H1 (cell line): ENCODE measurements around the gene RXRA. TPM values are rescaled to one million over a fixed set of nuclear protein-coding genes. Genes with fewer than 3 reads are reported as not detected.

Experiments
- CTCF ChIA-PET: fragments of 300-600 bp; sonication (Branson Sonifier 250); formaldehyde crosslinking; loops from one replicate; lab custom pipeline; 2021; ENCODE audit not compliant: partially characterized antibody; lab: Charles Lee
- POLR2A ChIA-PET: fragments of 300-600 bp; sonication (Branson Sonifier 250); formaldehyde crosslinking; loops from one replicate; lab custom pipeline; 2021; ENCODE audit warnings: inconsistent platforms; ENCODE audit not compliant: partially characterized antibody; lab: Charles Lee
- DNase-seq, 2 experiments: peaks; one replicate each; pipeline versions ENCODE4 v3.0.0 to v3.0.0-alpha.2; 2010 to 2022; ENCODE audit warnings: low spot score in 2 of 2, low read depth in 1 of 2, mixed read lengths in 1 of 2
- FAIRE-seq: peaks from 2 replicates; lab custom pipeline; 2011; peaks lifted over from hg19 to GRCh38; lab: Jason Lieb, UNC
- H2AFZ ChIP-seq: 2 replicates; pipeline ENCODE4 v1.8.1; 2012; ENCODE audit warnings: low read length, inconsistent platforms
- H2AK5ac ChIP-seq: 2 replicates; pipeline ENCODE4 v1.6.1; 2013; ENCODE audit warnings: low read depth, low read length
- H2BK120ac ChIP-seq: replicated peaks from 2 replicates; pipeline ENCODE3; 2013; ENCODE audit warnings: low read depth, low read length, inconsistent platforms
- H2BK12ac ChIP-seq: 2 replicates; pipeline ENCODE4 v1.6.1; 2013; ENCODE audit warnings: low read depth, low read length
- H2BK15ac ChIP-seq: 2 replicates; pipeline ENCODE4 v1.6.1; 2013; ENCODE audit warnings: low read length
- H2BK20ac ChIP-seq: 2 replicates; pipeline ENCODE4 v1.6.1; 2013; ENCODE audit warnings: low read length
- H2BK5ac ChIP-seq: 2 replicates; pipeline ENCODE4 v1.6.1; 2013; ENCODE audit warnings: low read depth, low read length
- H3K14ac ChIP-seq: 2 replicates; pipeline ENCODE4 v1.6.1; 2013; ENCODE audit warnings: inconsistent platforms; ENCODE audit not compliant: insufficient read length
- H3K18ac ChIP-seq: 2 replicates; pipeline ENCODE4 v1.6.1; 2013; ENCODE audit warnings: low read length; ENCODE audit errors: extremely low read depth
- H3K23ac ChIP-seq: 2 replicates; pipeline ENCODE4 v1.6.1; 2013; ENCODE audit warnings: inconsistent platforms; ENCODE audit not compliant: insufficient read length
- H3K23me2 ChIP-seq: 2 replicates; pipeline ENCODE4 v1.6.1; 2013; ENCODE audit warnings: low read depth, low read length
- H3K27ac ChIP-seq: 2 replicates; pipeline ENCODE4 v1.6.1; 2011; ENCODE audit warnings: low read depth, low read length, inconsistent platforms
- H3K27me3 ChIP-seq, 4 experiments: replicated peaks in 1 of 4; 1 replicate in 1 of 4; 2 replicates in 3 of 4; pipeline versions ENCODE4 v1.6.1 to v1.8.1; 2011 to 2013; ENCODE audit warnings: low read length in 3 of 4, mild to moderate bottlenecking in 3 of 4, inconsistent platforms in 2 of 4, mixed read lengths in 2 of 4, moderate library complexity in 1 of 4; ENCODE audit not compliant: control insufficient read depth in 3 of 4, insufficient read depth in 3 of 4; ENCODE audit errors: extremely low read depth in 1 of 4
- H3K36me3 ChIP-seq, 4 experiments: 2 replicates each; pipeline versions ENCODE4 v1.6.1 to v1.8.1; 2011 to 2013; ENCODE audit warnings: mild to moderate bottlenecking in 4 of 4, low read length in 3 of 4, moderate library complexity in 2 of 4, control low read depth in 1 of 4, inconsistent platforms in 1 of 4; ENCODE audit not compliant: insufficient read depth in 4 of 4, control insufficient read depth in 2 of 4
- H3K4ac ChIP-seq: replicated peaks from 2 replicates; pipeline ENCODE3; 2013; ENCODE audit warnings: low read length, low read depth, mixed read lengths, inconsistent platforms; ENCODE audit not compliant: insufficient read length
- H3K4me1 ChIP-seq, 4 experiments: replicated peaks in 1 of 4; 1 replicate in 1 of 4; 2 replicates in 3 of 4; pipeline versions ENCODE4 v1.6.1 to v1.8.1; 2011 to 2013; ENCODE audit warnings: low read length in 3 of 4, inconsistent platforms in 2 of 4, mixed read lengths in 1 of 4; ENCODE audit not compliant: insufficient read depth in 4 of 4, control insufficient read depth in 3 of 4
- H3K4me2 ChIP-seq, 2 experiments: 2 replicates each; pipeline versions ENCODE4 v1.6.1 to v1.8.1; 2011 to 2013; ENCODE audit warnings: low read depth in 2 of 2, low read length in 2 of 2, control low read depth in 1 of 2, inconsistent platforms in 1 of 2, mild to moderate bottlenecking in 1 of 2; ENCODE audit not compliant: insufficient read depth in 1 of 2
- H3K4me3 ChIP-seq, 4 experiments: fragments of 200-600, 300-600 bp in 1 of 4; sonication (generic), shearing (Covaris generic), sonication (Bioruptor Twin) in 1 of 4; 2 replicates each; pipeline versions ENCODE4 v1.5.1 to v1.8.1; 2011 to 2016; ENCODE audit warnings: low read length in 4 of 4, low read depth in 3 of 4, control low read depth in 2 of 4, inconsistent platforms in 2 of 4, mild to moderate bottlenecking in 2 of 4, mixed read lengths in 1 of 4, moderate library complexity in 1 of 4; ENCODE audit not compliant: insufficient read depth in 2 of 4; ENCODE audit errors: extremely low read depth in 1 of 4
- H3K56ac ChIP-seq: replicated peaks from 2 replicates; pipeline ENCODE3; 2013; ENCODE audit warnings: low read depth, mild to moderate bottlenecking, mixed read lengths, low read length, inconsistent platforms; ENCODE audit not compliant: insufficient read length
- H3K79me1 ChIP-seq: 2 replicates; pipeline ENCODE4 v1.6.1; 2013; ENCODE audit warnings: low read depth, low read length, control low read depth
- H3K79me2 ChIP-seq, 2 experiments: 2 replicates each; pipeline versions ENCODE4 v1.6.1 to v1.8.1; 2012 to 2013; ENCODE audit warnings: low read length in 2 of 2, mild to moderate bottlenecking in 2 of 2, inconsistent platforms in 1 of 2; ENCODE audit not compliant: insufficient read depth in 2 of 2, control insufficient read depth in 1 of 2
- H3K9ac ChIP-seq, 4 experiments: replicated peaks in 1 of 4; 1 replicate in 1 of 4; 2 replicates in 3 of 4; pipeline versions ENCODE4 v1.6.1 to v1.8.1; 2011 to 2013; ENCODE audit warnings: low read depth in 3 of 4, low read length in 3 of 4, control low read depth in 2 of 4, mild to moderate bottlenecking in 2 of 4, moderate library complexity in 2 of 4, inconsistent platforms in 1 of 4; ENCODE audit errors: extremely low read depth in 1 of 4
- H3K9me3 ChIP-seq, 2 experiments: 2 replicates each; pipeline versions ENCODE4 v1.6.1 to v1.8.1; 2012 to 2013; ENCODE audit warnings: mild to moderate bottlenecking in 2 of 2, moderate library complexity in 2 of 2, control low read depth in 1 of 2, inconsistent platforms in 1 of 2, low read depth in 1 of 2, low read length in 1 of 2, mixed read lengths in 1 of 2; ENCODE audit not compliant: insufficient read depth in 2 of 2
- H4K20me1 ChIP-seq, 2 experiments: replicated peaks in 1 of 2; 2 replicates each; pipeline versions ENCODE3 to v1.8.1; 2011 to 2013; ENCODE audit warnings: inconsistent platforms in 2 of 2, low read length in 2 of 2, mild to moderate bottlenecking in 1 of 2; ENCODE audit not compliant: insufficient read depth in 2 of 2, control insufficient read depth in 1 of 2
- H4K5ac ChIP-seq: 2 replicates; pipeline ENCODE4 v1.6.1; 2013; ENCODE audit warnings: low read length, low read depth, mixed read lengths, inconsistent platforms; ENCODE audit not compliant: insufficient read length
- H4K8ac ChIP-seq: 2 replicates; pipeline ENCODE4 v1.8.0; 2013; ENCODE audit warnings: mild to moderate bottlenecking, moderate library complexity, low read length, inconsistent platforms; ENCODE audit not compliant: insufficient read depth; ENCODE audit errors: extremely low read depth
- H4K91ac ChIP-seq: replicated peaks from 2 replicates; pipeline ENCODE3; 2013; ENCODE audit warnings: low read length, mixed read lengths, inconsistent platforms; ENCODE audit not compliant: insufficient read length
- ASH2L ChIP-seq: fragments of 200-600, 300-600 bp; sonication (generic); IDR thresholded peaks from one replicate; pipeline ENCODE4 v1.7.1; 2017; ENCODE audit warnings: low read length
- BRCA1 ChIP-seq: IDR thresholded peaks from 2 replicates; pipeline ENCODE4 v1.6.1; 2012; ENCODE audit warnings: low read depth, low read length, improper control_type of control experiment
- CREB1 ChIP-seq: IDR thresholded peaks from 2 replicates; pipeline ENCODE4 v1.6.1; 2012; ENCODE audit warnings: inconsistent platforms
- KDM1A ChIP-seq: fragments of 200-600, 300-600 bp; sonication (generic); IDR thresholded peaks from 2 replicates; pipeline ENCODE4 v1.7.1; 2016; ENCODE audit warnings: mild to moderate bottlenecking, low read length, borderline replicate concordance
- RNF2 ChIP-seq: fragments of 200-900, 300-1000 bp; sonication (generic); IDR thresholded peaks from 2 replicates; pipeline ENCODE4 v1.7.1; 2016; ENCODE audit warnings: borderline replicate concordance, low read depth, mild to moderate bottlenecking, antibody characterized with exemption, low read length; ENCODE audit not compliant: poor library complexity, severe bottlenecking; ENCODE audit errors: missing control alignments
- SAP30 ChIP-seq: fragments of 300-600 bp; sonication (generic); IDR thresholded peaks from 2 replicates; pipeline ENCODE4 v1.7.1; 2012; ENCODE audit warnings: low read length, moderate library complexity, mild to moderate bottlenecking, inconsistent platforms; ENCODE audit not compliant: insufficient read depth, insufficient replicate concordance
- SIX5 ChIP-seq: IDR thresholded peaks from 2 replicates; pipeline ENCODE4 v1.6.1; 2011; ENCODE audit warnings: mild to moderate bottlenecking, low read depth, low read length
- SRF ChIP-seq: IDR thresholded peaks from 2 replicates; pipeline ENCODE4 v1.6.1; 2011; ENCODE audit warnings: mild to moderate bottlenecking, low read depth, low read length, moderate library complexity
- TAF1 ChIP-seq: IDR thresholded peaks from 2 replicates; pipeline ENCODE4 v1.6.1; 2011; ENCODE audit warnings: mild to moderate bottlenecking, low read depth, low read length
- USF2 ChIP-seq: IDR thresholded peaks from 2 replicates; pipeline ENCODE4 v1.6.1; 2011; ENCODE audit warnings: low read length, improper control_type of control experiment
- ZNF274 ChIP-seq: IDR thresholded peaks from 2 replicates; pipeline ENCODE4 v1.7.0; 2012; ENCODE audit warnings: low read length, borderline replicate concordance; ENCODE audit errors: extremely low read depth
- WGBS, 2 experiments: shearing (Covaris generic) in 1 of 2; methylation state at CpG; one replicate each; pipeline versions ENCODE4 v1.1.6 to v1.1.7; 2013 to 2015; ENCODE audit warnings: low lambda C conversion rate in 2 of 2, mixed read lengths in 2 of 2, inconsistent platforms in 1 of 2, low coverage in 1 of 2, missing lambda C conversion rate in 1 of 2; ENCODE audit not compliant: insufficient replicate concordance in 2 of 2, insufficient coverage in 1 of 2, insufficient read length in 1 of 2; ENCODE audit errors: extremely low coverage in 1 of 2, missing lambda C conversion rate in 1 of 2; 5-methylcytosine and 5-hydroxymethylcytosine counted together
- polyA plus RNA-seq, 7 experiments: library from polyadenylated mRNA; depleted of rRNA in 3 of 7; stranded (reverse) in 5 of 7; unstranded in 2 of 7; fragments of >200 nt in 5 of 7; fragments of 200-250 nt in 2 of 7; gene quantifications; 1 replicate in 5 of 7; 2 replicates in 1 of 7; 4 replicates in 1 of 7; pipeline versions ENCODE4 v1.2.1 to v1.2.3, GENCODE V29; 2011 to 2013; ENCODE audit warnings: missing spikeins in 2 of 7, mixed read lengths in 2 of 7
- total RNA-seq: library from RNA; stranded (reverse); fragmentation: NEBNext Ultra II Directional; extraction: Animal tissue kit (Norgen Biotek cat#: 25700); gene quantifications from 2 replicates; pipeline ENCODE4 v1.2.1, GENCODE V29; 2021
- TF ChIP-seq, protein P1 (sequence below): IDR thresholded peaks from 2 replicates; pipeline ENCODE4 v1.6.1; 2011; ENCODE audit warnings: low read depth, mild to moderate bottlenecking, low read length; ENCODE audit not compliant: insufficient read depth
- TF ChIP-seq, protein P2 (sequence below): IDR thresholded peaks from 2 replicates; pipeline ENCODE4 v1.6.1; 2012; ENCODE audit warnings: inconsistent platforms

The RXRA gene
- total and polyA plus RNA-seq, 2 of the 8 experiments (the other 6 are each of a cell fraction or from before 2014, with no cell fraction given) = 9.8 to 29.4 TPM

DNA sequence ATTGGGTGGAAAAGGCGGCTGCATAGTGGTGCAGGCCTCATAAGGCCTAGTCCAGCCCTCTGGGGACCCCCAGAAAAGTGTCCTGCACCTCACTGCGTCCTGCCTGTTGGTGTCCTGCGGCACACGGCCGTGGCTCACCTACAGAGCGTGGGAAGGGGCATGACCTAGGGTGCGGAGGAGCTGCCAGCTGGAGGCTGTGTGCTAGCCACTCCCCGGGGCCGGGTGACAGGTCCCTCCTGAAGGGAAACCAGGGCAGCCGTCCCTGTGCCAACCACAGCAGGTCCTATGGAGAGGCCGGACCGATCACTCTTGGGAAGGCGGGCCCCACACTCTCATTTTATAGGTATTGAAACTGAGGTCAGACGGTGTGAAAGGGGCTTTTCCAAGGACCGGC lies 150.7 kb downstream of the RXRA start:
- Histone ChIP-seq H3K9me3 (no peaks in the 10 kb centered on the region; a peak in 1 of 4 replicates), H3K36me3 (no peaks in the 10 kb centered on the region), H2BK120ac (no peak overlapping the region), H2BK20ac (no peak overlapping the region), H2BK15ac (no peak overlapping the region), H4K20me1 (peaks cover 0 to 2% of the 10 kb centered on the region in 2 experiments), H3K23ac (no peak overlapping the region), H3K4me2 (no peak overlapping the region), H2BK5ac (no peak overlapping the region), H4K5ac (no peak overlapping the region), H3K4ac (no peak overlapping the region), H2BK12ac (no peak overlapping the region), H3K4me3 (no peak overlapping the region), H2AK5ac (no peak overlapping the region), H3K4me1 (no peaks in the 10 kb centered on the region), H3K79me2 (no peaks in the 10 kb centered on the region), H3K18ac (no peak overlapping the region), H3K23me2 (no peaks in the 10 kb centered on the region), H2AFZ (no peak overlapping the region), H3K27ac (no peak overlapping the region), H3K9ac (no peak overlapping the region), H3K14ac (no peak overlapping the region), H4K8ac (no peak overlapping the region), H3K56ac (no peak overlapping the region), H3K79me1 (no peaks in the 10 kb centered on the region), H4K91ac (no peak overlapping the region), H3K27me3 (no peaks in the 10 kb centered on the region)
- ChIA-PET CTCF (interaction anchor here (1.3 kb wide), 2 partner anchors 27 to 28 kb away, joined by 3 to 4 read pairs; no protein-coding TSS in a partner anchor), POLR2A (no interaction called here)
- no peak for DNase-seq
- WGBS, 2 experiments = 94% methylated on average over 15 of the region's 15 CpGs; no CpG with 5 or more reads in 1 of the 2 experiments
- no peak for FAIRE-seq
- TF ChIP-seq BRCA1 (no peak), USF2 (no peak), ZNF274 (no peak), TAF1 (no peak), SIX5 (no peak), CREB1 (no peak), RNF2 (no peak), KDM1A (no peak), SRF (no peak), ASH2L (no peak), SAP30 (no peak)
- TF ChIP-seq, protein P1, sequence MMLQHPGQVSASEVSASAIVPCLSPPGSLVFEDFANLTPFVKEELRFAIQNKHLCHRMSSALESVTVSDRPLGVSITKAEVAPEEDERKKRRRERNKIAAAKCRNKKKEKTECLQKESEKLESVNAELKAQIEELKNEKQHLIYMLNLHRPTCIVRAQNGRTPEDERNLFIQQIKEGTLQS = no peak
- TF ChIP-seq, protein P2, sequence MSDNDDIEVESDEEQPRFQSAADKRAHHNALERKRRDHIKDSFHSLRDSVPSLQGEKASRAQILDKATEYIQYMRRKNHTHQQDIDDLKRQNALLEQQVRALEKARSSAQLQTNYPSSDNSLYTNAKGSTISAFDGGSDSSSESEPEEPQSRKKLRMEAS = no peak
